ENCODE measurements around the gene HDAC4.

DNA sequence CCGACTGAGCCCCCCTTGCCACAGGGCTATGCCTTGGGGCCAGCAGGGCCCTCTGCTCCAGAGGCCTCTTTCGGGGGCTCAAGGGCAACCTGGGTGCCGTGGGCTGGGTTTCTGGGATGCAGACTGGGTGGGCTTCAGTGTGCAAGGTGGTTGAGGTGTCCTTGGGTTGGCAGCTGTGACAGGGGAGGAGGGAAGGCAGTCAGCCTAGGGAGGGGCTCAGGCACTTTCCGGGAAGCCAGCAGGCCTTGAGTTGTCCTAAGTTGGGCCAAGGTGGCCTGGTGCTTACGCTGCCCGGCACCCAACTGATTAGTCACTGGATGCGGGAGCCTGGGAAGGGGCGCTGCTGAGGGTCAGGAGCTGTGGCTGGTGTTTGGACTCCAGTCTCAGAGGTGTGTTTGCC lies 353.4 kb downstream of the HDAC4 start:
- TF ChIP-seq, protein P1, sequence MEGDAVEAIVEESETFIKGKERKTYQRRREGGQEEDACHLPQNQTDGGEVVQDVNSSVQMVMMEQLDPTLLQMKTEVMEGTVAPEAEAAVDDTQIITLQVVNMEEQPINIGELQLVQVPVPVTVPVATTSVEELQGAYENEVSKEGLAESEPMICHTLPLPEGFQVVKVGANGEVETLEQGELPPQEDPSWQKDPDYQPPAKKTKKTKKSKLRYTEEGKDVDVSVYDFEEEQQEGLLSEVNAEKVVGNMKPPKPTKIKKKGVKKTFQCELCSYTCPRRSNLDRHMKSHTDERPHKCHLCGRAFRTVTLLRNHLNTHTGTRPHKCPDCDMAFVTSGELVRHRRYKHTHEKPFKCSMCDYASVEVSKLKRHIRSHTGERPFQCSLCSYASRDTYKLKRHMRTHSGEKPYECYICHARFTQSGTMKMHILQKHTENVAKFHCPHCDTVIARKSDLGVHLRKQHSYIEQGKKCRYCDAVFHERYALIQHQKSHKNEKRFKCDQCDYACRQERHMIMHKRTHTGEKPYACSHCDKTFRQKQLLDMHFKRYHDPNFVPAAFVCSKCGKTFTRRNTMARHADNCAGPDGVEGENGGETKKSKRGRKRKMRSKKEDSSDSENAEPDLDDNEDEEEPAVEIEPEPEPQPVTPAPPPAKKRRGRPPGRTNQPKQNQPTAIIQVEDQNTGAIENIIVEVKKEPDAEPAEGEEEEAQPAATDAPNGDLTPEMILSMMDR (IDR thresholded peaks at IDR 0.05; ENCODE audit: poor library complexity) = no peak
- TF ChIP-seq EZH2 (IDR thresholded peaks at IDR 0.05; ENCODE audit: borderline replicate concordance) = no peak
